ENCODE measurements around the gene TUBG2.

GRCh38 chr17:42669705-42669976, 10.6 kb downstream of the TUBG2 start:
- no peak for TF ChIP-seq POLR2A (IDR thresholded peaks at IDR 0.05)
- TF ChIP-seq, protein P1, sequence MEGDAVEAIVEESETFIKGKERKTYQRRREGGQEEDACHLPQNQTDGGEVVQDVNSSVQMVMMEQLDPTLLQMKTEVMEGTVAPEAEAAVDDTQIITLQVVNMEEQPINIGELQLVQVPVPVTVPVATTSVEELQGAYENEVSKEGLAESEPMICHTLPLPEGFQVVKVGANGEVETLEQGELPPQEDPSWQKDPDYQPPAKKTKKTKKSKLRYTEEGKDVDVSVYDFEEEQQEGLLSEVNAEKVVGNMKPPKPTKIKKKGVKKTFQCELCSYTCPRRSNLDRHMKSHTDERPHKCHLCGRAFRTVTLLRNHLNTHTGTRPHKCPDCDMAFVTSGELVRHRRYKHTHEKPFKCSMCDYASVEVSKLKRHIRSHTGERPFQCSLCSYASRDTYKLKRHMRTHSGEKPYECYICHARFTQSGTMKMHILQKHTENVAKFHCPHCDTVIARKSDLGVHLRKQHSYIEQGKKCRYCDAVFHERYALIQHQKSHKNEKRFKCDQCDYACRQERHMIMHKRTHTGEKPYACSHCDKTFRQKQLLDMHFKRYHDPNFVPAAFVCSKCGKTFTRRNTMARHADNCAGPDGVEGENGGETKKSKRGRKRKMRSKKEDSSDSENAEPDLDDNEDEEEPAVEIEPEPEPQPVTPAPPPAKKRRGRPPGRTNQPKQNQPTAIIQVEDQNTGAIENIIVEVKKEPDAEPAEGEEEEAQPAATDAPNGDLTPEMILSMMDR (IDR thresholded peaks at IDR 0.05), result no peak

All from breast epithelium (tissue), 3 donors.